ENCODE data around the gene SSC4D. TPM values are rescaled to one million over a fixed set of nuclear protein-coding genes. Genes with fewer than 3 reads are reported as not detected.
"Not testable (repeated sequence)": the region's sequence is repeated elsewhere in the genome, so short reads cannot be mapped to it uniquely, and the experiment has no call there.

Gene SSC4D
- polyA plus RNA-seq, 3 donors: 5.2 to 7.2 (median 5.5) TPM

GRCh38 chr7:76425558-76425957, 16.1 kb upstream of the SSC4D start:
- DNase-seq (ENCODE audit: extremely low read depth in 1 of 11, low read depth in 9 of 11, low spot score in 4 of 11): not testable (repeated sequence)

DNA sequence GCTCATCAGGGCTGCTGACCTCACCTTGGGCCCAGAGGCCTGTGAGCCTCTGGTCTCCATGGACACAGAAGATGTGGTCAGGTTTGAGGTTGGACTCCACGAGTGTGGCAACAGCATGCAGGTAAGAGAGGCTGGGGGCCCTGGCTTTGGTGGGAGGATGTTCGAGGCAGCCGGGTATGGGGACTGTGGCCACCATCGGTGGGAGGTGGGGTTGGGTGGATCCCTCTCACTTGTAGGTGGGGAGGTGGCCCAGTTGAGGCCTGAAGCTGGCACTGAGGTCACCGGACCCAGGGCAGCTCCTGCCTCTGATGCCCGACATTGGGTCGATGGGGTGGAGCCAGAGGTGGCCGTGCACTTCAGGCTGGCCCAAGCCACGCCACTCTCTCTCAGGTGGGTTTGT, 15.7 kb upstream of the SSC4D start:
- no peak for DNase-seq (ENCODE audit: extremely low read depth in 1 of 11, low read depth in 9 of 11, low spot score in 4 of 11)

DNA sequence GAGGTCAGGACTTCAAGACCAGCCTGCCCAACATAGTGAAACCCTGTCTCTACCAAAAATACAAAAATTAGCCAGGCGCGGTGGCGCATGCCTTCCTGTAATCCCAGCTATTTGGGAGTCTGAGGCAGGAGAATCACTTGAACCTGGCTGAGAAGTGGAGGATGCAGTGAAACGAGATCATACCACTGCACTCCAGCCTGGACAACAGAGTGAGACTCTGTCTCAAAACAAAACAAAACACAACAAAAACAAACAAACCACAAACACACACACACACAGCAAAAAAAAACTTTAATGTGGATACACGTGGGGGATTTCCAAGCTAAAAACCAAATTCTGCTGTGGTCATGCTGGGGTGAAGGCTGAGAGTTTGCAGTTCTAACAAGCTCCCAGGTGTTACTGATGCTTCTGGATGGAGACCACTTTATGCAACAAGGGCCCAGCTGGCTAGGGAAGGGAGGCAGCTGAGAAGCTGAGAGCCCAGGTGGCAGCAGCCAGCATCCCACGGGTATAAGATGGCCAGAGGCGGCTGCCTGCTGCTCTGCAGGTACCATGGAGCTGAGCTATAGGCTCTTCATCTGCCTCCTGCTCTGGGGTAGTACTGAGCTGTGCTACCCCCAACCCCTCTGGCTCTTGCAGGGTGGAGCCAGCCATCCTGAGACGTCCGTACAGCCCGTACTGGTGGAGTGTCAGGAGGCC, 15.1 kb upstream of the SSC4D start, which contains the start of gene ZP3:
Gene ZP3, plus strand, starts transcription at position 538 of the 699 bp plus-strand sequence. Its CDS starts 15 bp downstream, at position 553.
- DNase-seq (ENCODE audit: extremely low read depth in 1 of 11, low read depth in 9 of 11, low spot score in 4 of 11): no peak

DNA sequence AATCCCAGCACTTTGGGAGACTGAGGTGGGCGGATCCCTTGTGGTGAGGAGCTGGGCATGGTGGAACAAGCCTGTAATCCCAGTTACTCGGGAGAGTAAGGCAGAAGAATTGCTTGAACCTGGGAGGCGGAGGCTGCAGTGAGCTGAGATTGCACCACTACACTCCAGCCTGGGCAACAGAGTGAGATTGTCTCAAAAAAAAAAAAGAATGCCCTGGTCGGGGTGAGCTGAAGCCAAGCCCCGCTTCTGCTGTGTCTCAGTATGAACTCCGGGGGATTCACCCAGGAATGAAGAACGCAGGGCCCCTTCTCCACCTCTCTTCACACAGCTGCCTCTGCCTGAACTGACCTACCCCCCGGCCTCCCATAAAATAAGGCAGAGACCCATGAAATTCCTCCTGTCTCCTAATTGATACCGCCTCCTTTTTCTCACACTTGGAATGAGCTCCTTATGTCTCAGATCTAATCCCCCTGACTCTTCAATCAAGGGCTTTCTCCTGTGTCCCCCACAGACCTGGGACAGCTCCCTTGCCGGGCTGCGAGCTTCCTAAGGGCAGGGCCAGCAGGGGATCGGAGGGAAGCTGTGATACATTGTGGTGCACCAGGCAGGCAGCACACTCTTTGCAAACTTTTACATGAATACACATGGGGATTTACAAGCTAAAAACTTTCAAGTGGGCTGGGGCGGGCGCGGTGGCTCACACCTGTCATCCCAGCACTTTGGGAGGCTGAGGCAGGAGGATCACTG, 14.3 kb upstream of the SSC4D start:
- no peak for DNase-seq (ENCODE audit: extremely low read depth in 1 of 11, low read depth in 9 of 11, low spot score in 4 of 11)

DNA sequence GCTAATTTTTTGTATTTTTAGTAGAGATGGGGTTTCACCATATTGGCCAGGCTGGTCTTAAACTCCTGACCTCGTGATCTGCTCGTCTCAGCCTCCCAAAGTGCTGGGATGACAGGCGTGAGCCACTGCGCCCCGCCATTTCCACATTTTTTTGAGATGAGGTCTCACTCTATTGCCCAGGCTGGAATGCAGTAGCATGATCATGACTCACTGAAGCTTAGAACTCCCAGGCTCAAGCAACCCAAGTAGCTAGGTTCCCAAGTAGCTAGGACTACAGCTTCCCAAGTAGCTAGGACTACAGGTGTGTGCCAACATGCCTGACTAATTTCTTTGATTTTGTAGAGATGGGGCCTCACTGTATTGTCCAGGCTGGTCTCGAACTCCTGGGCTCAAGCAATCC, 11.6 kb upstream of the SSC4D start:
- DNase-seq (ENCODE audit: extremely low read depth in 1 of 11, low read depth in 9 of 11, low spot score in 4 of 11): not testable (repeated sequence)

DNA sequence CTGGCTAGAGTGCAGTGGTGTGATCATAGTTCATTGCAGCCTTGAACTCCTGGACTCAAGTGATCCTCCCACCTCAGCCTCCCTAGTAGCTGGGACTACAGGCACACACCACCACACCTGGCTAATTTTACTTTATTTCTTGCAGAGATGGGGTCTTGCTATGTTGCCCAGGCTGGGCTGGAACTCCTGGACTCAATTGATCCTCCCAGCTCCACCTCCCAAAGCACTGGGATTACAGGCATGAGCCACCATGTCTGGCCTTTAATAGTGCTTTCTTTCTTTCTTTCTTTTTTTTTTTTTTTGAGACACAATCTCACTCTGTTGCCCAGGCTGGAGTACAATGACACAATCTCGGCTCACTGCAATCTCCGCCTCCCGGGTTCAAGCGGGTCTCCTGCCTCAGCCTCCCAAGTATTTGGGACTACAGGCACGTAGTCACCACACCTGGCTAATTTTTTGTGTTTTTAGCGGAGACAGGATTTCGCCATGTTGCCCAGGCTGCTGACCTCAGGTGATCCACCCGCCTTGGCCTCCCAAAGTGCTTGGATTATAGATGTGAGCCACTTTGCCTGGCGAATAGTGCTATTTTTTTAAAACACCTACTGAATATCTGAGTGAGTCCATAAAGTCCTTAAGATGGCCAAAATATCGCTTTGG, 8.3 kb upstream of the SSC4D start:
- not testable (repeated sequence) for DNase-seq (ENCODE audit: extremely low read depth in 1 of 11, low read depth in 9 of 11, low spot score in 4 of 11)

- DNase-seq (ENCODE audit: extremely low read depth in 1 of 11, low read depth in 9 of 11, low spot score in 4 of 11): no peak
Measured at GRCh38 chr7:76412249-76412648, 2.8 kb upstream of the SSC4D start.

GRCh38 chr7:76411626-76412025, 2.1 kb upstream of the SSC4D start:
- no peak for DNase-seq (ENCODE audit: extremely low read depth in 1 of 11, low read depth in 9 of 11, low spot score in 4 of 11)

DNA sequence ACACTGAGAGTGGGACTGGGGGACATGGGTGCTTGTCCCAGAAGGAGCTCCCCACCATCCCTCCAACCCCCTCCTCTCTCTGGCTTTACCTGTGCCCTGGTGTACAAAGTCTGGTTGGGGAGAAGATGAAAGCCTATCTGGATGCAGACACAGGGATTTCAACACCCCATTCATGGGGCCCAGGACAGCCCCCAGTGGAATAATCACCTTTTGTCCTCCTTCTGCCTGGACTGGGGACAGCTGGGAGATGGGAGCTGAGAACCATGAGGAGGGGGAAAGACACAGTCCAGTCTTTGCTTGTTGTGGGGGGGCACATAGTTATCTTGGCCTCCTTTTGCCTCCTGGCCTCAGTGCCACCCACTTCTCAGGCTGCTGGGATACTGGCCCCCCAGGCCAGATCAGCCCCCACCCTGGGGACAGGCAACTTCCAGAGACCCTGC, 1.4 kb downstream of the SSC4D start:
- no peak for DNase-seq (ENCODE audit: extremely low read depth in 1 of 11, low read depth in 9 of 11, low spot score in 4 of 11)

GRCh38 chr7:76407718-76408117, 1.8 kb downstream of the SSC4D start:
- DNase-seq (ENCODE audit: extremely low read depth in 1 of 11, low read depth in 9 of 11, low spot score in 4 of 11): no peak

DNA sequence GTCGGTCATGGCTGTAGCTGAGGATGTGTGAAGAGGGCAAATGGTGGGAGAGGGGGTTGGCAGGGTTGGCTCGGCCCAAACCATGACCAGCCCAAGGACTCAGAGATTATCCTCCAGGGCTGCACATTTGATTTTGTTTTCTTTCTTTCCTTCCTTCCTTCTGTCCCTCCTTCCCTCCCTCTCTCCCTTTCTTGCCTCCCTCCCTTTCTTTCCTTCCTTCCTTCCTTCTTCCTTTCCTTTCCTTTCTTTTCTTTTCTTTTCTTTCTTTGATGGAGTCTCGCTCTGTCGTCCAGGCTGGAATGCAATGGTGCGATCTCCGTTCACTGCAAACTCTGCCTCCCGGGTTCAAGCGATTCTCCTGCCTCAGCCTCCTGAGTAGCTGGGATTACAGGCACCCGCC, 3.8 kb downstream of the SSC4D start:
- no peak for DNase-seq (ENCODE audit: extremely low read depth in 1 of 11, low read depth in 9 of 11, low spot score in 4 of 11)

DNA sequence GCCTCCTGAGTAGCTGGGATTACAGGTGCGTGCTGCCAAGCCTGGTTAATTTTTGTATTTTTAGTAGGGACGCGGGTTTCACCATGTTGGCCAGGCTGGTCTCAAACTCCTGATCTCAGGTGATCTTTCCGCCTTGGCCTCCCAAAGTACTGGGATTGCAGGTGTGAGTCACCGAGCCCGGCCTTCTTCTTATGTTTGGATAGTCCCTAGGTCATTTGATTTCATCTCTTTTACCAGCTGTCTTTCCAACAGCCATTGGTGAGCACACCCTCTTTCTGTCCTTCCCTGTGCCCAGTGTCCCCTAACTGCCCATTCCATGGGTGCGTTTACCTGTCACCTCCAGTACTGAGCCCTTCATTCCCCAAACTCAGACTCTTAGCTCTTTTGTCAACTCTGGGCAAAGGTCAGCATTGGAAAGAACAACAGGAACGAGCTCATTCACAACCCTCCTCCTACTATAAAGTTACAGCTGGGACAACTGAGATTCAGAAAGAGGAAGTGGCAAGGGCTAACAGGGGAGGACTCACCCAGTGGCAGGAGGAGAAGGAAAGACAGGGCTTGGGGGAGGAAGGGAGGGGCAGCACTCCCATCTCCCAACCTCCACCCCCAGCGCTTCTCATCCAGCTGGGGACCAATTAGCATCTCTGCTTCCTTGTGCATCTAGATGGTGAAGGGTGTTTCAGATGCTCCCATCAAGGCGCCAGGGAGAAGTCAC, 5.6 kb downstream of the SSC4D start:
- DNase-seq (ENCODE audit: extremely low read depth in 1 of 11, low read depth in 9 of 11, low spot score in 4 of 11): no peak

GRCh38 chr7:76403097-76403496, 6.4 kb downstream of the SSC4D start:
- not testable (repeated sequence) for DNase-seq (ENCODE audit: extremely low read depth in 1 of 11, low read depth in 9 of 11, low spot score in 4 of 11)

- no peak for DNase-seq (ENCODE audit: extremely low read depth in 1 of 11, low read depth in 9 of 11, low spot score in 4 of 11)
Measured at GRCh38 chr7:76400248-76400647, 9.2 kb downstream of the SSC4D start.

- DNase-seq (ENCODE audit: extremely low read depth in 1 of 11, low read depth in 9 of 11, low spot score in 4 of 11): peak in 9 of 11 donors; percentile 47 to 66 (median 61)
Measured at GRCh38 chr7:76397409-76398183, 11.9 kb downstream of the SSC4D start.

DNA sequence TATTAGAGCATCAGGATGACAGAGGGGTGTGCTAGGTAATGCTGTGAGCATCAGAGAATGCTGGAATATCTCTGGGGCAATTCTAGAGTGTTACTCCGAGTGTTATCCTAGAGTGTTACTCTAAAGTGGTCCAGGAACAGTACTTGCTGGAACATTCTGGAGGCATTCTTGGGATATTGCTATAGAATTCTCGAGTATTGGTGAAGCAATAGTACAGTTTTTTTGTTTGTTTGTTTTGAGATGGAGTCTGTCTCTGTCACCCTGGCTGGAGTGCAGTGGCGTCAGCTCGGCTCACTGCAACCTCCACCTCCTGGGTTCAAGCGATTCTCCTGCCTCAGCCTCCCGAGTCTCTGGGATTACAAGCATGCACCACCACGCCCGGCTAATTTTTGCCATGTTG, 12.6 kb downstream of the SSC4D start:
- no peak for DNase-seq (ENCODE audit: extremely low read depth in 1 of 11, low read depth in 9 of 11, low spot score in 4 of 11)

DNA sequence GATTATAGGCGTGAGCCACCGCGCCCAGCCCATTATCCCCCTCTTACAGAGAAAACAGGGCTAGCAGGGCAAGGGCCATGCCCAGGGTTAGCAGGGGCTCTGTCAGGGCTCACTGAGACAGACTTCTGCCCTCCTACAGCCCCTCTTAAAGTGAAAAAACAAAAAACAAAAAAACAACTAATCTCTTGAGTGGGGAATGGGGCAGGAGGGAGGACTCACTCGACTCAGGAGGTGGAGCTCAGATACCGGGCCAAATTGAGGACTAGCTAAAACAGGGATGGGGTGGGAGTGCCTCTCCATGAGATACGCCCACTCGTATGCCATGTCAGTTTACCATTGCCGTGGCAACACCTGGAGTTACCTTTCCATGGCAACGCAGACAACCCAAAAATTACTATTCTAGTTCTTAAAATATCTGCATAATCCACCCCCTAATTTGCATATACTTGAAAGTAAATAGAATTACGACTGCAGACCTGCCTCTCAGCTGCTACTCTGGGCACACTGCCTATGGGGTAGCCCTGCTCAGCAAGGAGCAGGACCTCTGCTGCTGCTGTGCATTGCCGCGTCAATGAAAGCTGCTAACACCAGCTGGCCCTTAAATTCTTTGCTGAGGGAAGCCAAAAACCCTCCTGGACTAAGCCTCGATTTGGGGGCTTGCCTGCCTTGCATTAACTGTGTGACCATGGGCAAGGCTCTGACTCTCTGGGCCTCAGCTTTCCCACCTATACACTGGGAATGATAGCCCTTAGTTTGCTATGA, 13.4 kb downstream of the SSC4D start:
- peak in 4 of 11 donors; percentile 28 to 47 (median 39) for DNase-seq (ENCODE audit: extremely low read depth in 1 of 11, low read depth in 9 of 11, low spot score in 4 of 11)

GRCh38 chr7:76395605-76395964, 13.9 kb downstream of the SSC4D start:
- DNase-seq (ENCODE audit: extremely low read depth in 1 of 11, low read depth in 9 of 11, low spot score in 4 of 11): not testable (repeated sequence)

Data from renal cortex interstitium (tissue), 11 donors.